HCT116 (cell line): ENCODE measurements around the gene HCN4. TPM values are rescaled to one million over a fixed set of nuclear protein-coding genes. Genes with fewer than 3 reads are reported as not detected.

ENCODE experiments used
- ATAC-seq: fragments of 200-7000 bp; cut with Tn5 transposase; 2 replicates; pipeline ENCODE4 v1.9.1; 2020; ENCODE audit warnings: mild to moderate bottlenecking, moderate library complexity
- BruUV-seq: library from RNA; stranded (reverse); fragments of 400-500 nt; replicated peaks from 2 replicates; lab custom pipeline; 2021; lab: Mats Ljungman, UMichigan
- CTCF ChIA-PET: fragments of 300-600 bp; sonication (Branson Sonifier 250); formaldehyde crosslinking; loops from one replicate; lab custom pipeline; 2021; ENCODE audit warnings: antibody characterized with exemption; lab: Charles Lee
- POLR2A ChIA-PET: fragments of 300-600, 350-600 bp; sonication (Branson Sonifier 250); formaldehyde crosslinking; loops from one replicate; lab custom pipeline; 2021; ENCODE audit warnings: antibody characterized with exemption; lab: Charles Lee
- RAD21 ChIA-PET, 2 experiments: fragments of 300-600 bp; sonication (Branson Sonifier 250); formaldehyde crosslinking; loops; one replicate each; lab custom pipeline; 2023; ENCODE audit warnings: low total read pairs in 2 of 2; ENCODE audit not compliant: uncharacterized antibody in 2 of 2, unreplicated experiment in 2 of 2, low non-redundant PET in 1 of 2; lab: Charles Lee
- DNase-seq: peaks from one replicate; pipeline ENCODE4 v3.0.0-alpha.2; 2010; ENCODE audit warnings: low read depth, low spot score
- H2AFZ ChIP-seq: fragments of 200-600 bp; shearing (Covaris generic), sonication (generic); 2 replicates; pipeline ENCODE4 v1.6.1; 2017; ENCODE audit warnings: low read depth, mixed run types, mixed read lengths, antibody characterized with exemption, low read length; ENCODE audit not compliant: poor library complexity, severe bottlenecking
- H3K27ac ChIP-seq: 2 replicates; pipeline ENCODE4 v1.5.1; 2012; ENCODE audit warnings: low read depth, low read length
- H3K27me3 ChIP-seq: fragments of 200-600 bp; sonication (generic); 2 replicates; pipeline ENCODE4 v1.6.1; 2016; ENCODE audit warnings: mixed run types, low read length, mixed read lengths; ENCODE audit not compliant: insufficient read depth
- H3K36me3 ChIP-seq, 2 experiments: fragments of 200-500 bp in 1 of 2; fragments of 200-600 bp in 1 of 2; sonication (Bioruptor generic) in 1 of 2; sonication (generic) in 1 of 2; 2 replicates each; pipeline versions ENCODE4 v1.5.1 to v1.6.1; 2014 to 2016; ENCODE audit warnings: low read length in 2 of 2, inconsistent platforms in 1 of 2, mixed read lengths in 1 of 2, mixed run types in 1 of 2; ENCODE audit not compliant: insufficient read depth in 2 of 2, control insufficient read depth in 1 of 2
- H3K4me1 ChIP-seq, 2 experiments: fragments of 200-600 bp in 1 of 2; sonication (generic) in 1 of 2; 2 replicates each; pipeline versions ENCODE4 v1.5.1 to v1.6.1; 2012 to 2017; ENCODE audit warnings: low read length in 2 of 2, inconsistent platforms in 1 of 2, mild to moderate bottlenecking in 1 of 2, mixed read lengths in 1 of 2, mixed run types in 1 of 2, moderate library complexity in 1 of 2; ENCODE audit not compliant: insufficient read depth in 2 of 2, control insufficient read depth in 1 of 2
- H3K4me2 ChIP-seq: fragments of 200-600 bp; sonication (generic); 2 replicates; pipeline ENCODE4 v1.6.1; 2017; ENCODE audit warnings: mixed run types, low read length, mixed read lengths
- H3K4me3 ChIP-seq, 2 experiments: fragments of 200-600 bp in 1 of 2; sonication (generic) in 1 of 2; replicated peaks in 1 of 2; 2 replicates each; pipeline ENCODE4 v1.5.1; 2011 to 2016; ENCODE audit warnings: low read length in 2 of 2, control low read depth in 1 of 2, low read depth in 1 of 2, mild to moderate bottlenecking in 1 of 2, mixed read lengths in 1 of 2, mixed run types in 1 of 2
- H3K79me2 ChIP-seq: fragments of 200-600 bp; sonication (generic); 2 replicates; pipeline ENCODE4 v1.6.1; 2017; ENCODE audit warnings: mild to moderate bottlenecking, mixed run types, low read length, moderate library complexity, mixed read lengths; ENCODE audit not compliant: insufficient read depth
- H3K9ac ChIP-seq: fragments of 200-600 bp; sonication (generic); 2 replicates; pipeline ENCODE4 v1.6.1; 2016; ENCODE audit warnings: low read length, mixed read lengths
- H3K9me2 ChIP-seq: fragments of 200-600 bp; sonication (generic), shearing (Covaris generic); 2 replicates; pipeline ENCODE4 v1.6.1; 2017; ENCODE audit warnings: mixed run types, mild to moderate bottlenecking, moderate library complexity; ENCODE audit not compliant: insufficient read depth
- H3K9me3 ChIP-seq, 2 experiments: fragments of 200-500 bp in 1 of 2; fragments of 200-600 bp in 1 of 2; sonication (Bioruptor generic) in 1 of 2; sonication (generic) in 1 of 2; 2 replicates each; pipeline ENCODE4 v1.6.1; 2014 to 2017; ENCODE audit warnings: low read length in 2 of 2, mixed read lengths in 2 of 2, inconsistent platforms in 1 of 2, low read depth in 1 of 2, mild to moderate bottlenecking in 1 of 2, mixed run types in 1 of 2, moderate library complexity in 1 of 2; ENCODE audit not compliant: control insufficient read depth in 1 of 2, insufficient read depth in 1 of 2
- H4K20me1 ChIP-seq: fragments of 200-600 bp; sonication (generic), shearing (Covaris generic); 2 replicates; pipeline ENCODE4 v1.6.1; 2017; ENCODE audit warnings: mixed run types, mild to moderate bottlenecking, moderate library complexity; ENCODE audit not compliant: insufficient read depth
- CEBPB ChIP-seq: IDR thresholded peaks from 2 replicates; pipeline ENCODE4 v1.6.1; 2012; ENCODE audit warnings: low read depth
- EZH2 ChIP-seq: fragments of 200-600 bp; sonication (generic); IDR thresholded peaks from 2 replicates; pipeline ENCODE4 v1.6.1; 2017; ENCODE audit warnings: antibody characterized with exemption, mixed run types
- EZH2phosphoT487 ChIP-seq: fragments of 200-600 bp; IDR thresholded peaks from 2 replicates; pipeline ENCODE4 v1.6.1; 2018; ENCODE audit warnings: antibody characterized with exemption, borderline replicate concordance
- POLR2AphosphoS5 ChIP-seq: IDR thresholded peaks from 2 replicates; pipeline ENCODE4 v1.6.1; 2011; ENCODE audit warnings: mild to moderate bottlenecking, low read depth, low read length, moderate library complexity
- SIN3A ChIP-seq: IDR thresholded peaks from 2 replicates; pipeline ENCODE4 v1.6.1; 2012; ENCODE audit warnings: low read depth
- SRF ChIP-seq: IDR thresholded peaks from 2 replicates; pipeline ENCODE4 v1.6.1; 2012; ENCODE audit warnings: low read depth
- TCF7L2 ChIP-seq: IDR thresholded peaks from 2 replicates; pipeline ENCODE4 v1.7.0; 2011; ENCODE audit warnings: borderline replicate concordance, inconsistent platforms; ENCODE audit not compliant: insufficient read depth, insufficient read length; ENCODE audit errors: extremely low read depth
- YY1 ChIP-seq: IDR thresholded peaks from 2 replicates; pipeline ENCODE4 v1.6.1; 2011; ENCODE audit warnings: low read length, low read depth, moderate library complexity, mild to moderate bottlenecking; ENCODE audit not compliant: insufficient replicate concordance; ENCODE audit errors: extremely low read depth
- ZBTB33 ChIP-seq: IDR thresholded peaks from 2 replicates; pipeline ENCODE4 v1.6.1; 2011; ENCODE audit warnings: mild to moderate bottlenecking, low read length, moderate library complexity; ENCODE audit not compliant: insufficient replicate concordance; ENCODE audit errors: extremely low read depth
- ZFX ChIP-seq: fragments of 450-650 bp; IDR thresholded peaks from 2 replicates; pipeline ENCODE4 v1.6.1; 2017
- intact Hi-C: fragments of 100-400 bp; cut with micrococcal nuclease; formaldehyde crosslinking; loops from 2 replicates; pipeline ENCODE4 v1.10.0; 2022
- total RNA-seq: library from RNA; stranded (reverse); gene quantifications from one replicate; pipeline ENCODE4 v1.2.1, GENCODE V29; 2021; ENCODE audit not compliant: unreplicated experiment
- TF ChIP-seq, protein P1 (sequence below): IDR thresholded peaks from 2 replicates; pipeline ENCODE4 v1.6.1; 2012
- TF ChIP-seq, protein P2 (sequence below), 3 experiments: fragments of 200-600 bp in 1 of 3; sonication (generic) in 1 of 3; IDR thresholded peaks in 2 of 3; conservative IDR thresholded peaks in 1 of 3; 2 replicates each; pipeline ENCODE4 v1.5.1; 2012 to 2017; ENCODE audit warnings: low read depth in 2 of 3, low read length in 2 of 3, antibody characterized with exemption in 1 of 3, borderline replicate concordance in 1 of 3, control low read depth in 1 of 3, mild to moderate bottlenecking in 1 of 3, mixed read lengths in 1 of 3, mixed run types in 1 of 3, moderate library complexity in 1 of 3; ENCODE audit not compliant: insufficient read depth in 1 of 3

The HCN4 gene
- total RNA-seq, 1 experiment from 2014 or later = 1.7 TPM

DNA sequence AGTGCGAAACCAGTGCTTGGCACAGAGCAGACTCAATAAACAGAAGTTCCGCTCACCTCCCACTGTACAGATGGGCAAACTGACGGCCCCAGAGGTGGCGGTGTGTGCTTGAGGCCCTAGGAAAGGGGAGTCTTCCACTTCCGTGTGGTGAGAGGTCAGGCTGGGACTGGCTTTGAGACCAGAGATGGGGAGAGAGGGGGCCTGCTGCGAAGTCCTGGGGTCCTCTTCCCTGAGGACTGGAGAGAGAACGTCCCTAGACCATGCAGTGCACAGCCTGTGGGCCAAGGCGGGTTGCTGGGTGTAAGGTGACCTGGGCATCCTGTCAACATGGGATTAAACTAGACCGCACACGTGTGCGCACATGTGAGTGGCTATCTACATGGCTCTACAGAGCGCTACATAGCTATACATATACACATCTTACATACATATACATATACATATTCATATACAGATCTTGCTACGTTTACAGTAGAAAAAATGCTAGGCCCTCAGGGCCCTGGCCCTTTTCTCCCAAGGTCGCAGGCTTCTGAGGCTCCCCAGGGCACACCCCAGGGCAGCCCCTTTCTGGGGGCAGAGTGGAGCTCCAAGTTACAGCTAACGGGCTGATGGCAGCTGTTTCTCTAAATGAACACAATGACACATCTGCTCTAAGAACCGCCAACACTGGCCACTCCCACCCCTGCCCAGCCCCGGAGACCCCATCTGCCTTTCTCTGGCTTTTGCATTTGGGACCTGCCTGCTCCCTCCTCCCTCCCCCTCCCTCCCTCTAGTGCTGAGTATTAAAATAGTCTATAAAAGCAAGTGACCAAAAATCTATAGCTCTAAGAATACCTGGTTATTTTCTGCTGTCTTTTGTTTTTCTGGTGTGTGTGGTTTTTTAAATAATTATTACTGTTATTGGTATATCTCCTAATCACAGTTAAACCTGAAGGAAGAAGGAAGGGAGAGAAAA, 47.0 kb downstream of the HCN4 start:
- ChIA-PET RAD21 (interaction anchor here in 1 of 2 experiments (0.6 kb wide), 2 partner anchors 243 to 584 kb away, joined by 3 to 6 read pairs; no protein-coding TSS in a partner anchor), POLR2A (interaction anchor here (0.7 kb wide), 2 partner anchors 58 to 326 kb away, joined by 4 read pairs; no protein-coding TSS in a partner anchor), CTCF (no interaction called here)
- intact Hi-C loops = no loop called here
- no peaks in the 10 kb centered on the region for H3K9me3 ChIP-seq
- no peak for DNase-seq
- no peaks in the 10 kb centered on the region for H3K27me3 ChIP-seq
- no peaks in the 10 kb centered on the region for H3K4me1 ChIP-seq
- no peaks in the 10 kb centered on the region for H3K79me2 ChIP-seq
- no peak overlapping the region for H3K27ac ChIP-seq
- TF ChIP-seq TCF7L2 (no peak), EZH2phosphoT487 (no peak), ZFX (no peak)
- TF ChIP-seq, protein P1, sequence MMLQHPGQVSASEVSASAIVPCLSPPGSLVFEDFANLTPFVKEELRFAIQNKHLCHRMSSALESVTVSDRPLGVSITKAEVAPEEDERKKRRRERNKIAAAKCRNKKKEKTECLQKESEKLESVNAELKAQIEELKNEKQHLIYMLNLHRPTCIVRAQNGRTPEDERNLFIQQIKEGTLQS = no peak
- no peak overlapping the region for H3K9ac ChIP-seq
- H3K36me3 ChIP-seq = no peaks in the 10 kb centered on the region
- no peak for ATAC-seq
- BruUV-seq = no TSS peak
- no peaks in the 10 kb centered on the region for H3K9me2 ChIP-seq
- no peaks in the 10 kb centered on the region for H4K20me1 ChIP-seq
- H2AFZ ChIP-seq = no peak overlapping the region
- H3K4me2 ChIP-seq = no peak overlapping the region
- no peak overlapping the region for H3K4me3 ChIP-seq

GRCh38 chr15:73320619-73321180, 48.1 kb downstream of the HCN4 start:
- Histone ChIP-seq H3K4me2 (no peak overlapping the region), H2AFZ (no peak overlapping the region), H3K9me3 (no peaks in the 10 kb centered on the region), H3K27me3 (no peaks in the 10 kb centered on the region), H3K79me2 (no peaks in the 10 kb centered on the region), H3K36me3 (no peaks in the 10 kb centered on the region), H3K9me2 (no peaks in the 10 kb centered on the region), H3K4me3 (no peak overlapping the region), H3K27ac (no peak overlapping the region), H4K20me1 (no peaks in the 10 kb centered on the region), H3K9ac (no peak overlapping the region), H3K4me1 (no peaks in the 10 kb centered on the region)
- CTCF ChIA-PET = no interaction called here
- BruUV-seq = no TSS peak
- POLR2A ChIA-PET = no interaction called here
- intact Hi-C loops = no loop called here
- ATAC-seq (no peak), DNase-seq (no peak)
- RAD21 ChIA-PET = no interaction called here
- TF ChIP-seq EZH2 = no peak
- TF ChIP-seq YY1 = no peak
- TF ChIP-seq ZBTB33 = no peak
- no peak for TF ChIP-seq SIN3A
- TF ChIP-seq, protein P2, sequence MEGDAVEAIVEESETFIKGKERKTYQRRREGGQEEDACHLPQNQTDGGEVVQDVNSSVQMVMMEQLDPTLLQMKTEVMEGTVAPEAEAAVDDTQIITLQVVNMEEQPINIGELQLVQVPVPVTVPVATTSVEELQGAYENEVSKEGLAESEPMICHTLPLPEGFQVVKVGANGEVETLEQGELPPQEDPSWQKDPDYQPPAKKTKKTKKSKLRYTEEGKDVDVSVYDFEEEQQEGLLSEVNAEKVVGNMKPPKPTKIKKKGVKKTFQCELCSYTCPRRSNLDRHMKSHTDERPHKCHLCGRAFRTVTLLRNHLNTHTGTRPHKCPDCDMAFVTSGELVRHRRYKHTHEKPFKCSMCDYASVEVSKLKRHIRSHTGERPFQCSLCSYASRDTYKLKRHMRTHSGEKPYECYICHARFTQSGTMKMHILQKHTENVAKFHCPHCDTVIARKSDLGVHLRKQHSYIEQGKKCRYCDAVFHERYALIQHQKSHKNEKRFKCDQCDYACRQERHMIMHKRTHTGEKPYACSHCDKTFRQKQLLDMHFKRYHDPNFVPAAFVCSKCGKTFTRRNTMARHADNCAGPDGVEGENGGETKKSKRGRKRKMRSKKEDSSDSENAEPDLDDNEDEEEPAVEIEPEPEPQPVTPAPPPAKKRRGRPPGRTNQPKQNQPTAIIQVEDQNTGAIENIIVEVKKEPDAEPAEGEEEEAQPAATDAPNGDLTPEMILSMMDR (IDR thresholded peaks at IDR 0.05 in 2 of 3, conservative IDR thresholded peaks at IDR 0.05 in 1 of 3; ENCODE audit: borderline replicate concordance in 1 of 3, insufficient read depth in 1 of 3, low read depth in 2 of 3, low read length in 2 of 3) = no peak
- TF ChIP-seq SRF = no peak
- TF ChIP-seq CEBPB = no peak
- no peak for TF ChIP-seq TCF7L2
- TF ChIP-seq POLR2AphosphoS5 = no peak
